ENCODE results near the gene CHERP.
"Not testable (repeated sequence)": the region's sequence is repeated elsewhere in the genome, so short reads cannot be mapped to it uniquely, and the experiment has no call there.

The CHERP gene

GRCh38 chr19:16520074-16520973, 21.9 kb downstream of the CHERP start:
- no peak for DNase-seq (ENCODE audit: low spot score)

- DNase-seq (ENCODE audit: low spot score), result no peak
These were observed 23.0 kb downstream of the CHERP start for GRCh38 chr19:16519230-16519687.

- DNase-seq (ENCODE audit: low spot score), result no peak
These were observed 23.6 kb downstream of the CHERP start for GRCh38 chr19:16518483-16519229.

GRCh38 chr19:16518061-16518460, 24.2 kb downstream of the CHERP start:
- DNase-seq (ENCODE audit: low spot score), result no peak

GRCh38 chr19:16516923-16517610, 25.2 kb downstream of the CHERP start:
- no peak for DNase-seq (ENCODE audit: low spot score)

GRCh38 chr19:16516381-16516780, 25.9 kb downstream of the CHERP start:
- no peak for DNase-seq (ENCODE audit: low spot score)

GRCh38 chr19:16514383-16515019, 27.7 kb downstream of the CHERP start:
- DNase-seq (ENCODE audit: low spot score), result no peak

GRCh38 chr19:16512611-16513010, 29.6 kb downstream of the CHERP start:
- not testable (repeated sequence) for DNase-seq (ENCODE audit: low spot score)

- peak; percentile 79 for DNase-seq (ENCODE audit: low spot score)
These were observed 32.8 kb downstream of the CHERP start for GRCh38 chr19:16509141-16510061.

GRCh38 chr19:16508546-16508945, 33.7 kb downstream of the CHERP start:
- DNase-seq (ENCODE audit: low spot score), result no peak

GRCh38 chr19:16506961-16507360, 35.3 kb downstream of the CHERP start:
- DNase-seq (ENCODE audit: low spot score), result no peak

- not testable (repeated sequence) for DNase-seq (ENCODE audit: low spot score)
These were observed 36.1 kb downstream of the CHERP start for GRCh38 chr19:16506161-16506560.

- no peak for DNase-seq (ENCODE audit: low spot score)
These were observed 38.0 kb downstream of the CHERP start for GRCh38 chr19:16504271-16504670.

- no peak for DNase-seq (ENCODE audit: low spot score)
These were observed 44.4 kb downstream of the CHERP start for GRCh38 chr19:16497837-16498236.

- no peak for DNase-seq (ENCODE audit: low spot score)
These were observed 45.2 kb downstream of the CHERP start for GRCh38 chr19:16497042-16497441.

GRCh38 chr19:16496613-16496983, 45.6 kb downstream of the CHERP start:
- DNase-seq (ENCODE audit: low spot score), result peak; percentile 11

- peak; percentile 98 for DNase-seq (ENCODE audit: low spot score)
These were observed 46.1 kb downstream of the CHERP start, which contains the start of the genes C19orf44 and CALR3 for GRCh38 chr19:16495982-16496612. Gene C19orf44 (plus strand): TSS chr19:16496394. CDS start chr19:16500793, 4,399 bp downstream. Gene CALR3 (minus strand): TSS chr19:16496167. CDS start chr19:16496129, 38 bp downstream.

GRCh38 chr19:16486476-16486875, 55.8 kb downstream of the CHERP start:
- DNase-seq (ENCODE audit: low spot score), result not testable (repeated sequence)

GRCh38 chr19:16482745-16483144, 59.5 kb downstream of the CHERP start:
- no peak for DNase-seq (ENCODE audit: low spot score)

- no peak for DNase-seq (ENCODE audit: low spot score)
These were observed 64.9 kb downstream of the CHERP start for GRCh38 chr19:16477311-16477710.
